HEK293 (cell line): ENCODE measurements around the gene CNKSR3.
A peak's percentile ranks its signal among the peaks of the same experiment; 100 is the strongest.

ENCODE experiments used
- CTCF ChIA-PET: fragments of 350-600 bp; formaldehyde crosslinking; extraction: SDS; loops from one replicate; lab custom pipeline; 2021; ENCODE audit warnings: antibody characterized with exemption; lab: Yijun Ruan, JAX
- POLR2A ChIA-PET: fragments of 300-600 bp; formaldehyde crosslinking; extraction: SDS; loops from one replicate; lab custom pipeline; 2020; ENCODE audit warnings: antibody characterized with exemption, inconsistent platforms; lab: Yijun Ruan, JAX
- H3K27ac ChIP-seq: fragments of 200-500 bp; sonication (Bioruptor generic); 2 replicates; pipeline ENCODE4 v1.5.1; 2014; ENCODE audit warnings: low read depth, low read length, control low read depth, inconsistent platforms; ENCODE audit errors: extremely low read depth
- H3K36me3 ChIP-seq, 2 experiments: fragments of 200-500 bp in 1 of 2; sonication (Bioruptor generic) in 1 of 2; 1 replicate in 1 of 2; 2 replicates in 1 of 2; pipeline ENCODE4 v1.5.1; 2014 to 2017; ENCODE audit warnings: inconsistent platforms in 2 of 2, low read length in 2 of 2; ENCODE audit not compliant: control insufficient read depth in 2 of 2, insufficient read depth in 1 of 2
- H3K4me1 ChIP-seq: fragments of 200-500 bp; sonication (Bioruptor generic); 2 replicates; pipeline ENCODE4 v1.5.1; 2014; ENCODE audit warnings: mild to moderate bottlenecking, low read length, inconsistent platforms; ENCODE audit not compliant: control insufficient read depth, insufficient read depth
- H3K4me3 ChIP-seq: 2 replicates; pipeline ENCODE4 v1.5.1; 2011; ENCODE audit warnings: low read depth, mild to moderate bottlenecking, control low read depth, low read length, moderate library complexity
- H3K9me3 ChIP-seq: fragments of 200-500 bp; sonication (Bioruptor generic); 2 replicates; pipeline ENCODE4 v1.5.1; 2014; ENCODE audit warnings: low read depth, low read length, inconsistent platforms; ENCODE audit not compliant: control insufficient read depth, insufficient read depth
- HOXA7 ChIP-seq: sonication (generic); formaldehyde crosslinking; IDR thresholded peaks from 2 replicates; pipeline ENCODE4 v1.8.1; 2022; ENCODE audit warnings: missing genetic modification reagents, borderline replicate concordance
- IKZF3 ChIP-seq: fragments of 450-650 bp; IDR thresholded peaks from 2 replicates; pipeline ENCODE4 v1.5.0; 2018; ENCODE audit warnings: missing biosample characterization, mild to moderate bottlenecking, missing genetic modification characterization, moderate library complexity
- SP3 ChIP-seq: fragments of 450-650 bp; formaldehyde crosslinking; IDR thresholded peaks from 2 replicates; pipeline ENCODE4 v1.5.1; 2016; ENCODE audit warnings: missing biosample characterization, missing genetic modification characterization
- WT1 ChIP-seq: fragments of 450-650 bp; formaldehyde crosslinking; IDR thresholded peaks from 2 replicates; pipeline ENCODE4 v1.5.1; 2016; ENCODE audit warnings: missing biosample characterization, missing genetic modification characterization
- ZFP37 ChIP-seq: fragments of 450-650 bp; formaldehyde crosslinking; IDR thresholded peaks from 2 replicates; pipeline ENCODE4 v1.5.1; 2016; ENCODE audit warnings: missing biosample characterization, missing genetic modification characterization
- ZNF112 ChIP-seq: fragments of 450-650 bp; formaldehyde crosslinking; IDR thresholded peaks from 2 replicates; pipeline ENCODE4 v1.5.0; 2017; ENCODE audit warnings: missing biosample characterization, missing genetic modification characterization
- ZNF157 ChIP-seq: fragments of 450-650 bp; formaldehyde crosslinking; IDR thresholded peaks from 2 replicates; pipeline ENCODE4 v1.5.1; 2016; ENCODE audit warnings: missing biosample characterization, missing genetic modification characterization
- ZNF202 ChIP-seq: fragments of 450-650 bp; formaldehyde crosslinking; IDR thresholded peaks from 2 replicates; pipeline ENCODE4 v1.5.1; 2016; ENCODE audit warnings: missing biosample characterization, missing genetic modification characterization, borderline replicate concordance
- ZNF221 ChIP-seq: fragments of 450-650 bp; formaldehyde crosslinking; IDR thresholded peaks from 2 replicates; pipeline ENCODE4 v1.5.1; 2017; ENCODE audit warnings: missing biosample characterization, missing genetic modification characterization, borderline replicate concordance
- ZNF24 ChIP-seq: fragments of 450-650 bp; formaldehyde crosslinking; IDR thresholded peaks from 2 replicates; pipeline ENCODE4 v1.5.1; 2016; ENCODE audit warnings: missing biosample characterization, missing genetic modification characterization
- ZNF350 ChIP-seq: fragments of 450-650 bp; formaldehyde crosslinking; IDR thresholded peaks from 2 replicates; pipeline ENCODE4 v1.5.0; 2017; ENCODE audit warnings: missing biosample characterization, mild to moderate bottlenecking, missing genetic modification characterization
- ZNF366 ChIP-seq: fragments of 450-650 bp; formaldehyde crosslinking; conservative IDR thresholded peaks from 2 replicates; pipeline ENCODE4 v1.5.1; 2016; ENCODE audit warnings: missing biosample characterization, missing genetic modification characterization
- ZNF561 ChIP-seq: fragments of 450-650 bp; IDR thresholded peaks from 2 replicates; pipeline ENCODE4 v1.5.1; 2018; ENCODE audit warnings: missing biosample characterization, missing genetic modification characterization, borderline replicate concordance
- ZNF629 ChIP-seq: fragments of 450-650 bp; formaldehyde crosslinking; IDR thresholded peaks from 2 replicates; pipeline ENCODE4 v1.5.1; 2017; ENCODE audit warnings: missing biosample characterization, missing genetic modification characterization
- ZNF654 ChIP-seq: fragments of 450-650 bp; formaldehyde crosslinking; IDR thresholded peaks from 2 replicates; pipeline ENCODE4 v1.5.1; 2016; ENCODE audit warnings: low read depth, missing biosample characterization, missing genetic modification characterization
- ZNF664 ChIP-seq: fragments of 450-650 bp; formaldehyde crosslinking; IDR thresholded peaks from 2 replicates; pipeline ENCODE4 v1.5.1; 2016; ENCODE audit warnings: missing biosample characterization, missing genetic modification characterization
- ZNF776 ChIP-seq: fragments of 450-650 bp; formaldehyde crosslinking; IDR thresholded peaks from 2 replicates; pipeline ENCODE4 v1.5.0; 2017; ENCODE audit warnings: missing biosample characterization, missing genetic modification characterization, borderline replicate concordance
- ZSCAN16 ChIP-seq: fragments of 450-650 bp; formaldehyde crosslinking; IDR thresholded peaks from 2 replicates; pipeline ENCODE4 v1.5.1; 2016; ENCODE audit warnings: missing biosample characterization, missing genetic modification characterization
- TF ChIP-seq, protein P1 (sequence below): fragments of 450-650 bp; formaldehyde crosslinking; IDR thresholded peaks from 2 replicates; pipeline ENCODE4 v1.5.1; 2017; ENCODE audit warnings: missing biosample characterization, mild to moderate bottlenecking, missing genetic modification characterization, moderate library complexity
- TF ChIP-seq, protein P2 (sequence below): fragments of 450-650 bp; formaldehyde crosslinking; conservative IDR thresholded peaks from 2 replicates; pipeline ENCODE4 v1.5.1; 2016; ENCODE audit warnings: low read depth, missing biosample characterization, missing genetic modification characterization
- TF ChIP-seq, protein P3 (sequence below): fragments of 450-650 bp; formaldehyde crosslinking; IDR thresholded peaks from 2 replicates; pipeline ENCODE4 v1.5.1; 2016; ENCODE audit warnings: missing biosample characterization, missing genetic modification characterization

The CNKSR3 gene

DNA sequence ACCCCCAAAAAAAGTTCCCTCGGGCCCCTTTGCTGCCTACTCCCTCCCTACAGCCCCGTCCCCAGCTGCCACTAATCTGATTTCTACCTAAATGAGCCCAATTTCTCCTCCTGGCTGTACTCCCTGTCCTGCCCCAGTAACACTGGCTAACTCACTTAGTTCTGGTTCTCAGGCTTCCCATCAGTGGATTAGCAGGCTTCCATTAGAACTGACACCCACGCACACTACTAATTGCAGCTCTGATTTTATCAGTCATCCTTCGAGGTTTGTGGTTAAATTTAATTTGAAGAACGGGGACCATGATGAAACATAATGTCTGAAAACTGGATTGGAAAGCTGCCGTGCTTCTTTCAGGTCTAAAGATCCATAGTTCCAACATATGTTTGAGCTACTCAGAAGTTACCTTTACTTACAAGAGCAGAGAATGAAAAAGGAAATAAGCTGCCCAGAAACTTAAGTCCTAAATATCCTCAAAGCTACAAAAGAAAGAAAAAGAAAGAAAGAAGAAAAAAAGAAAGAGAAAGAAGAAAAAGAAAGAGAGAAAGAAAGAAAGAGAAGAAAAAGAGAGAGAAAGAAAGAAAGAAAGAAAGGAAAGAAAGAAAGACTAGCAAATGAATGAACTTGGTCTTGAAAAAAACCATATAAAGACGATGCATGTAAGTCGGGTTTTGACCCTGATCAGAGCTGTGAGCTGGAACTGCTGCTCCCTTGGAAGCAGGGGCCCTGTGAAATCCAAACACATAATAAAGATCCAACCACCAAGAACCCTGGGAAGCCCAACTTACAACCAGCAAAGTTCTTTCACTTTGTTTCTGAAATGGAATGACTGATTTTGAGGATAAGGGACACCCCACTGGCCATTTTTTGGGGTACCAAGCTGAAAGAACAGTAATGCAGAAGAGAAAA lies 51.7 kb downstream of the CNKSR3 start (continued):
- TF ChIP-seq, protein P1, sequence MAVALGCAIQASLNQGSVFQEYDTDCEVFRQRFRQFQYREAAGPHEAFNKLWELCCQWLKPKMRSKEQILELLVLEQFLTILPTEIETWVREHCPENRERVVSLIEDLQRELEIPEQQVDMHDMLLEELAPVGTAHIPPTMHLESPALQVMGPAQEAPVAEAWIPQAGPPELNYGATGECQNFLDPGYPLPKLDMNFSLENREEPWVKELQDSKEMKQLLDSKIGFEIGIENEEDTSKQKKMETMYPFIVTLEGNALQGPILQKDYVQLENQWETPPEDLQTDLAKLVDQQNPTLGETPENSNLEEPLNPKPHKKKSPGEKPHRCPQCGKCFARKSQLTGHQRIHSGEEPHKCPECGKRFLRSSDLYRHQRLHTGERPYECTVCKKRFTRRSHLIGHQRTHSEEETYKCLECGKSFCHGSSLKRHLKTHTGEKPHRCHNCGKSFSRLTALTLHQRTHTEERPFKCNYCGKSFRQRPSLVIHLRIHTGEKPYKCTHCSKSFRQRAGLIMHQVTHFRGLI (tag by site-specific recombination) = peak; percentile 69
- TF ChIP-seq ZNF629 (no peak), ZNF776 (tag by site-specific recombination) (no peak), ZNF664 (tag by site-specific recombination) (no peak), ZNF366 (tag by site-specific recombination) (peak; percentile 85), ZNF112 (tag by site-specific recombination) (no peak), ZNF350 (tag by site-specific recombination) (no peak), IKZF3 (tag by site-specific recombination) (no peak), HOXA7 (CRISPR knock-in tag) (no peak), ZSCAN16 (no peak), ZFP37 (tag by site-specific recombination) (no peak), WT1 (no peak), ZNF157 (no peak), ZNF24 (tag by site-specific recombination) (0 out of 2 replicates have a peak, but pooled peaks have one; percentile 22), SP3 (no peak)
- TF ChIP-seq, protein P2, sequence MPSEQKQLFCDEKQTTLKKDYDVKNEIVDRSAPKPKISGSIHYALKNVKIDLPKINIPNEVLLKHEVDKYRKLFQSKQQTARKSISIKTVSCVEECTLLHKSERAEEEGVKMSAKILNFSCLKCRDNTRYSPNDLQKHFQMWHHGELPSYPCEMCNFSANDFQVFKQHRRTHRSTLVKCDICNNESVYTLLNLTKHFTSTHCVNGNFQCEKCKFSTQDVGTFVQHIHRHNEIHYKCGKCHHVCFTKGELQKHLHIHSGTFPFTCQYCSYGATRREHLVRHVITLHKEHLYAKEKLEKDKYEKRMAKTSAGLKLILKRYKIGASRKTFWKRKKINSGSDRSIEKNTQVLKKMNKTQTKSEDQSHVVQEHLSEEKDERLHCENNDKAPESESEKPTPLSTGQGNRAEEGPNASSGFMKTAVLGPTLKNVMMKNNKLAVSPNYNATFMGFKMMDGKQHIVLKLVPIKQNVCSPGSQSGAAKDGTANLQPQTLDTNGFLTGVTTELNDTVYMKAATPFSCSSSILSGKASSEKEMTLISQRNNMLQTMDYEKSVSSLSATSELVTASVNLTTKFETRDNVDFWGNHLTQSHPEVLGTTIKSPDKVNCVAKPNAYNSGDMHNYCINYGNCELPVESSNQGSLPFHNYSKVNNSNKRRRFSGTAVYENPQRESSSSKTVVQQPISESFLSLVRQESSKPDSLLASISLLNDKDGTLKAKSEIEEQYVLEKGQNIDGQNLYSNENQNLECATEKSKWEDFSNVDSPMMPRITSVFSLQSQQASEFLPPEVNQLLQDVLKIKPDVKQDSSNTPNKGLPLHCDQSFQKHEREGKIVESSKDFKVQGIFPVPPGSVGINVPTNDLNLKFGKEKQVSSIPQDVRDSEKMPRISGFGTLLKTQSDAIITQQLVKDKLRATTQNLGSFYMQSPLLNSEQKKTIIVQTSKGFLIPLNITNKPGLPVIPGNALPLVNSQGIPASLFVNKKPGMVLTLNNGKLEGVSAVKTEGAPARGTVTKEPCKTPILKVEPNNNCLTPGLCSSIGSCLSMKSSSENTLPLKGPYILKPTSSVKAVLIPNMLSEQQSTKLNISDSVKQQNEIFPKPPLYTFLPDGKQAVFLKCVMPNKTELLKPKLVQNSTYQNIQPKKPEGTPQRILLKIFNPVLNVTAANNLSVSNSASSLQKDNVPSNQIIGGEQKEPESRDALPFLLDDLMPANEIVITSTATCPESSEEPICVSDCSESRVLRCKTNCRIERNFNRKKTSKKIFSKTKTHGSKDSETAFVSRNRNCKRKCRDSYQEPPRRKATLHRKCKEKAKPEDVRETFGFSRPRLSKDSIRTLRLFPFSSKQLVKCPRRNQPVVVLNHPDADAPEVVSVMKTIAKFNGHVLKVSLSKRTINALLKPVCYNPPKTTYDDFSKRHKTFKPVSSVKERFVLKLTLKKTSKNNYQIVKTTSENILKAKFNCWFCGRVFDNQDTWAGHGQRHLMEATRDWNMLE (tag by site-specific recombination) = no peak
- TF ChIP-seq, all 188 proteins: peak for 20

DNA sequence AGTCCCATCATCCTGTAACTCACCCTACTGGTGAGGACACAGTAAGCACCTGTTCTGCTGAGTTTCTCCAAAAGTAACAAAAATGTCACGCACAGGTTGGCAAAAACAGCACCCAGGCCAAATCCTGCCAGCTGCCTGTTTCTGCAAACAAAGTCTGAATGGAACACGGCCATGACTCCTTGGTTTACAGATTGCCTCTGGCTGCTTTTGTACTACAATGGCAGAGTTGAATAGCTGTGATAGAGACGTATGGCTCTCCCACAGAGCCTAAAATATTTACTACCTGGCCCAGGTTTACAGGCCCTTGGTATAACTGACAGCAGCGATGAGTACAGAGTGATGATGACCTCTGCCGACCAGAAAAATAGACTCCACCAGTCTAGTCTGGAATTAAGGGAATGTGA lies 52.6 kb downstream of the CNKSR3 start:
- Histone ChIP-seq H3K4me3 (no peak overlapping the region), H3K9me3 (no peaks in the 10 kb centered on the region), H3K36me3 (no peaks in the 10 kb centered on the region), H3K4me1 (peaks cover 16% of the 10 kb centered on the region), H3K27ac (no peak overlapping the region)
- POLR2A ChIA-PET = interaction anchor here (0.6 to 0.8 kb wide), 3 partner anchors 10 to 94 kb away, joined by 3 to 7 read pairs (median 4); no protein-coding TSS in a partner anchor
- CTCF ChIA-PET = interaction anchor here (0.7 to 2.6 kb wide), 7 partner anchors 10 to 180 kb away, joined by 3 to 12 read pairs (median 5); no protein-coding TSS in a partner anchor
- TF ChIP-seq ZNF202 (tag by site-specific recombination) (no peak), ZNF221 (tag by site-specific recombination) (no peak), ZNF561 (no peak), ZNF654 (tag by site-specific recombination) (peak; percentile 35; the same call in 1 of the 2 replicates)
- TF ChIP-seq, protein P3, sequence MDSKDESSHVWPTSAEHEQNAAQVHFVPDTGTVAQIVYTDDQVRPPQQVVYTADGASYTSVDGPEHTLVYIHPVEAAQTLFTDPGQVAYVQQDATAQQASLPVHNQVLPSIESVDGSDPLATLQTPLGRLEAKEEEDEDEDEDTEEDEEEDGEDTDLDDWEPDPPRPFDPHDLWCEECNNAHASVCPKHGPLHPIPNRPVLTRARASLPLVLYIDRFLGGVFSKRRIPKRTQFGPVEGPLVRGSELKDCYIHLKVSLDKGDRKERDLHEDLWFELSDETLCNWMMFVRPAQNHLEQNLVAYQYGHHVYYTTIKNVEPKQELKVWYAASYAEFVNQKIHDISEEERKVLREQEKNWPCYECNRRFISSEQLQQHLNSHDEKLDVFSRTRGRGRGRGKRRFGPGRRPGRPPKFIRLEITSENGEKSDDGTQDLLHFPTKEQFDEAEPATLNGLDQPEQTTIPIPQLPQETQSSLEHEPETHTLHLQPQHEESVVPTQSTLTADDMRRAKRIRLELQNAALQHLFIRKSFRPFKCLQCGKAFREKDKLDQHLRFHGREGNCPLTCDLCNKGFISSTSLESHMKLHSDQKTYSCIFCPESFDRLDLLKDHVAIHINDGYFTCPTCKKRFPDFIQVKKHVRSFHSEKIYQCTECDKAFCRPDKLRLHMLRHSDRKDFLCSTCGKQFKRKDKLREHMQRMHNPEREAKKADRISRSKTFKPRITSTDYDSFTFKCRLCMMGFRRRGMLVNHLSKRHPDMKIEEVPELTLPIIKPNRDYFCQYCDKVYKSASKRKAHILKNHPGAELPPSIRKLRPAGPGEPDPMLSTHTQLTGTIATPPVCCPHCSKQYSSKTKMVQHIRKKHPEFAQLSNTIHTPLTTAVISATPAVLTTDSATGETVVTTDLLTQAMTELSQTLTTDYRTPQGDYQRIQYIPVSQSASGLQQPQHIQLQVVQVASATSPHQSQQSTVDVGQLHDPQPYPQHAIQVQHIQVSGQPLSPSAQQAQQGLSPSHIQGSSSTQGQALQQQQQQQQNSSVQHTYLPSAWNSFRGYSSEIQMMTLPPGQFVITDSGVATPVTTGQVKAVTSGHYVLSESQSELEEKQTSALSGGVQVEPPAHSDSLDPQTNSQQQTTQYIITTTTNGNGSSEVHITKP = no peak
